Stimulated activated CD8-positive, alpha-beta memory T cell treated with anti-CD3 and anti-CD28 coated beads, Interleukin-7, amount 100 ng/mL, for 4 hours (primary cell): ENCODE measurements around the gene ZBTB22.

Experiments used
- DNase-seq, 2 donors: peaks; one replicate each; pipeline ENCODE4 v3.0.0-alpha.2; 2020; ENCODE audit warnings: low read depth in 2 of 2

ZBTB22 gene

GRCh38 chr6:33330736-33331135 is 13.2 kb upstream of the ZBTB22 start:
- no peak for DNase-seq

- no peak for DNase-seq
Observed at GRCh38 chr6:33329058-33329457, 11.5 kb upstream of the ZBTB22 start.

- DNase-seq: no peak
Observed at GRCh38 chr6:33324125-33324524, 6.6 kb upstream of the ZBTB22 start.

GRCh38 chr6:33323623-33323948 is 6.0 kb upstream of the ZBTB22 start:
- no peak for DNase-seq

GRCh38 chr6:33321227-33321626 is 3.7 kb upstream of the ZBTB22 start:
- no peak for DNase-seq

GRCh38 chr6:33320315-33321181 is 3.0 kb upstream of the ZBTB22 start:
- DNase-seq: no peak

- no peak for DNase-seq
Observed at GRCh38 chr6:33319939-33320314, 2.4 kb upstream of the ZBTB22 start.

- DNase-seq: no peak
Observed at GRCh38 chr6:33318426-33319073, 1.0 kb upstream of the ZBTB22 start.

GRCh38 chr6:33317419-33317668 is 200 bp downstream of the ZBTB22 start:
- no peak for DNase-seq

- no peak for DNase-seq
Observed at GRCh38 chr6:33316603-33317418, 733 bp downstream of the ZBTB22 start.

GRCh38 chr6:33315793-33316602 is 1.5 kb downstream of the ZBTB22 start:
- no peak for DNase-seq

GRCh38 chr6:33314943-33315792 is 2.4 kb downstream of the ZBTB22 start:
- DNase-seq: no peak

- peak; percentile 57 to 62 for DNase-seq
Observed at GRCh38 chr6:33314515-33314942, 3.0 kb downstream of the ZBTB22 start.

- DNase-seq: peak; percentile 83 to 87
Observed at GRCh38 chr6:33313709-33314514, 3.6 kb downstream of the ZBTB22 start, which contains the start of gene TAPBP. TAPBP (minus strand) TSS chr6:33314078; CDS start chr6:33314041, 37 bp downstream.

- peak in 1 of 2 donors; percentile 55 for DNase-seq
Observed at GRCh38 chr6:33313105-33313708, 4.3 kb downstream of the ZBTB22 start.

GRCh38 chr6:33312361-33313104 is 5.0 kb downstream of the ZBTB22 start:
- peak; percentile 76 to 77 for DNase-seq

- no peak for DNase-seq
Observed at GRCh38 chr6:33306356-33306755, 11.2 kb downstream of the ZBTB22 start.

- no peak for DNase-seq
Observed at GRCh38 chr6:33305052-33305451, 12.5 kb downstream of the ZBTB22 start.

GRCh38 chr6:33304216-33304615 is 13.3 kb downstream of the ZBTB22 start:
- DNase-seq: no peak
